Ascending aorta (tissue), 2 donors: Measurements from ENCODE around the gene IHH. TPM values are rescaled to one million over a fixed set of nuclear protein-coding genes. Genes with fewer than 3 reads are reported as not detected.

Experiments used
- DNase-seq, 2 donors: peaks; one replicate each; pipeline ENCODE4 v3.0.0-alpha.2; 2019; ENCODE audit warnings: low spot score in 2 of 2
- H3K27ac ChIP-seq, 2 donors: fragments of 200-600 bp; sonication (generic); one replicate each; pipeline ENCODE4 v1.5.1; 2016 to 2017; ENCODE audit warnings: mild to moderate bottlenecking in 1 of 2
- H3K27me3 ChIP-seq: fragments of 200-600 bp; sonication (generic); one replicate; pipeline ENCODE4 v1.5.1; 2017
- H3K36me3 ChIP-seq, 2 donors: fragments of 200-600 bp; sonication (generic); one replicate each; pipeline ENCODE4 v1.5.1; 2016
- H3K4me1 ChIP-seq, 2 donors: fragments of 200-600 bp; sonication (generic); one replicate each; pipeline ENCODE4 v1.5.1; 2016 to 2017; ENCODE audit warnings: mild to moderate bottlenecking in 1 of 2
- H3K4me3 ChIP-seq, 2 donors: fragments of 200-600 bp; sonication (generic); one replicate each; pipeline ENCODE4 v1.5.1; 2016 to 2017; ENCODE audit warnings: mild to moderate bottlenecking in 1 of 2
- H3K9me3 ChIP-seq, 2 donors: fragments of 200-600 bp; sonication (generic); one replicate each; pipeline ENCODE4 v1.5.1; 2016
- intact Hi-C: fragments of 100-400 bp; cut with DNase I; formaldehyde crosslinking; loops from one replicate; pipeline ENCODE4 v1.15.1; 2023
- total RNA-seq: library from RNA; depleted of rRNA; stranded (reverse); fragments of >200 nt; gene quantifications from one replicate; pipeline ENCODE4 v1.1.0, GENCODE V29; 2016
- TF ChIP-seq, protein P1 (sequence below), 3 experiments: fragments of 200-600 bp in 2 of 3; fragments of 450-650 bp in 1 of 3; sonication (generic) in 2 of 3; IDR thresholded peaks; one replicate each; pipeline ENCODE4 v1.5.1; 2016 to 2019; ENCODE audit warnings: antibody characterized with exemption in 3 of 3, mild to moderate bottlenecking in 1 of 3, moderate library complexity in 1 of 3

IHH gene
- total RNA-seq, 1 donor from 2014 or later, result not detected

GRCh38 chr2:219099329-219099728 lies 38.6 kb upstream of the IHH start:
- no peaks in the 10 kb centered on the region for H3K9me3 ChIP-seq
- TF ChIP-seq, protein P1, sequence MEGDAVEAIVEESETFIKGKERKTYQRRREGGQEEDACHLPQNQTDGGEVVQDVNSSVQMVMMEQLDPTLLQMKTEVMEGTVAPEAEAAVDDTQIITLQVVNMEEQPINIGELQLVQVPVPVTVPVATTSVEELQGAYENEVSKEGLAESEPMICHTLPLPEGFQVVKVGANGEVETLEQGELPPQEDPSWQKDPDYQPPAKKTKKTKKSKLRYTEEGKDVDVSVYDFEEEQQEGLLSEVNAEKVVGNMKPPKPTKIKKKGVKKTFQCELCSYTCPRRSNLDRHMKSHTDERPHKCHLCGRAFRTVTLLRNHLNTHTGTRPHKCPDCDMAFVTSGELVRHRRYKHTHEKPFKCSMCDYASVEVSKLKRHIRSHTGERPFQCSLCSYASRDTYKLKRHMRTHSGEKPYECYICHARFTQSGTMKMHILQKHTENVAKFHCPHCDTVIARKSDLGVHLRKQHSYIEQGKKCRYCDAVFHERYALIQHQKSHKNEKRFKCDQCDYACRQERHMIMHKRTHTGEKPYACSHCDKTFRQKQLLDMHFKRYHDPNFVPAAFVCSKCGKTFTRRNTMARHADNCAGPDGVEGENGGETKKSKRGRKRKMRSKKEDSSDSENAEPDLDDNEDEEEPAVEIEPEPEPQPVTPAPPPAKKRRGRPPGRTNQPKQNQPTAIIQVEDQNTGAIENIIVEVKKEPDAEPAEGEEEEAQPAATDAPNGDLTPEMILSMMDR (IDR thresholded peaks at IDR 0.05), result no peak
- H3K27ac ChIP-seq, result no peak overlapping the region
- DNase-seq, result no peak
- intact Hi-C loops, result no loop called here
- no peaks in the 10 kb centered on the region for H3K36me3 ChIP-seq
- H3K4me1 ChIP-seq, result no peaks in the 10 kb centered on the region
- no peaks in the 10 kb centered on the region for H3K27me3 ChIP-seq
- H3K4me3 ChIP-seq, result no peak overlapping the region

- H3K9me3 ChIP-seq, result no peaks in the 10 kb centered on the region
- no peak for DNase-seq
- H3K36me3 ChIP-seq, result no peaks in the 10 kb centered on the region
- no peak overlapping the region for H3K27ac ChIP-seq
- no peaks in the 10 kb centered on the region for H3K27me3 ChIP-seq
- no peaks in the 10 kb centered on the region for H3K4me1 ChIP-seq
- no peak overlapping the region for H3K4me3 ChIP-seq
- TF ChIP-seq, protein P1 (IDR thresholded peaks at IDR 0.05), result no peak
- intact Hi-C loops, result no loop called here
These were observed 34.8 kb upstream of the IHH start for GRCh38 chr2:219095406-219095935.

DNA sequence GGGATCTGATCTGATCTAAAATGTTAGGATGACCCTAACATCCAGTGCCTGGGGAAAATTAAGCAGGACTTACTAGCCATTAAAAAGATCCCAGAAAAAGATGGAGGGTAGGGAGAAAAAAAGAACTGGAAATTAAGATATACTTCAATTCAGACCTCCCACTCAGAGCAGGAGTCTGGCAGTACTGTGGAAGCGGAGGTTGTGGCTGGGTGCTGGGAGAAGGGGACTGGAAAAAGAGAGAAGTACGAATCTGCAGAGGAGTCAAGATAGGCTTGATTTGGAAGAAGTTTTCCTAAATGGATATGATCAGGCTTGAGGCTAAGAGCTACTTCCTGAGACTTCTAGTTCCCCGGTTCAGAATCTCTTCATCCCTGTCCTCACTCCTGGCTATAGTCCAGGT lies 33.5 kb upstream of the IHH start:
- Histone ChIP-seq H3K4me3 (no peak overlapping the region), H3K4me1 (no peaks in the 10 kb centered on the region), H3K27me3 (no peaks in the 10 kb centered on the region), H3K9me3 (no peaks in the 10 kb centered on the region), H3K36me3 (no peaks in the 10 kb centered on the region), H3K27ac (no peak overlapping the region)
- DNase-seq, result no peak
- TF ChIP-seq, protein P1 (IDR thresholded peaks at IDR 0.05), result no peak
- intact Hi-C loops, result no loop called here

DNA sequence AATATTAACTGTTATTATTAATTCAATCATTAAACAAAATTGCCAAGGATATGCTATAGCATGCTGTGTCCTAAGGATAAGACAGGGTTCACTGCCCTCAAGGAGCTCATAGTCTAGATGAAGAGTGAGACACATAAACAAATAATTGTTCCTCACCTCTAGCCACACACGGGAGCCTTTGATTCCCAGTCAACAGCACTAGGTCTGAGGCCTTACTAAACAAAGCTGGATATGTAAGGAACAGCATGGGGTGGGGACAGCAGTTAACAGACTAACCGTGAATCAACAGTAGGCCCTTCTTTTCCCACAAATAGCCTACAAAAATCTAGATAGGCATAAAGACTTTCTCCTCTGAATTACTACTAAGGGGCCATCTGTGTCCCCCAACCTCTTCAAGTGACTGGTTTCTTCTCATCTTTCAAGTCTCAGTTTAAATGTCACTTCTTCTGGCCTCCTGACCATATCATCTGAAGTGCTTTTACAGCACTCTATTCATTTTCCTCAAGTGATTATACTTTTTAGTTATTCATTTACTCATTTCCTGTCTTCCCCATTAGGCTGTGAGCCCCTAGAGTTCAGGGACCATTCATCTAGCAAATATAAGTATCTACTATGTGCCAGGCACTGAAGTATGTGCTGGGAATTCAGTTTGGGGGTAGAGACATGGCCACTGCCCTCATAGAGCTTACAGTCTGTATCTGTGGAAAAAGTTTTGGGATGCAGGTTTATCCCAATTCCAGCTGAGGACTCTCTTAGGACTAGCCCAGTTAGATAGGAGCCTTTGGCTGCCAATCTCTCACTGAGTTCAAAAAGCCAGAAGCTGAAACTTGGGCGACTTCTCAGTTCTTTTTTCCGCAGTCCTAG lies 29.9 kb upstream of the IHH start:
- Histone ChIP-seq H3K4me3 (no peak overlapping the region), H3K36me3 (no peaks in the 10 kb centered on the region), H3K9me3 (no peaks in the 10 kb centered on the region), H3K27me3 (no peaks in the 10 kb centered on the region), H3K27ac (no peak overlapping the region), H3K4me1 (no peaks in the 10 kb centered on the region)
- intact Hi-C loops, result no loop called here
- TF ChIP-seq, protein P1 (IDR thresholded peaks at IDR 0.05), result no peak
- DNase-seq, result no peak

GRCh38 chr2:219089330-219089729 lies 28.6 kb upstream of the IHH start:
- H3K36me3 ChIP-seq, result no peaks in the 10 kb centered on the region
- no peaks in the 10 kb centered on the region for H3K4me1 ChIP-seq
- TF ChIP-seq, protein P1 (IDR thresholded peaks at IDR 0.05), result no peak

More at GRCh38 chr2:219089330-219089729, 28.6 kb upstream of the IHH start:
- H3K9me3 ChIP-seq, result no peaks in the 10 kb centered on the region
- H3K27me3 ChIP-seq, result no peaks in the 10 kb centered on the region
- no peak overlapping the region for H3K4me3 ChIP-seq
- H3K27ac ChIP-seq, result no peak overlapping the region
- intact Hi-C loops, result no loop called here
- DNase-seq, result no peak
